OCI-LY1 (cell line): ENCODE results near the gene KAT8.

Experiments used
- CTCF ChIP-seq: fragments of 200-600 bp; sonication (generic), shearing (Covaris generic); IDR thresholded peaks from 2 replicates; pipeline ENCODE4 v1.5.1; 2017; ENCODE audit warnings: mild to moderate bottlenecking, antibody characterized with exemption, low read length, moderate library complexity, mixed read lengths
- EZH2 ChIP-seq: fragments of 200-600 bp; sonication (generic), shearing (Covaris generic); IDR thresholded peaks from 2 replicates; pipeline ENCODE4 v1.8.0; 2017; ENCODE audit warnings: borderline replicate concordance, mixed run types, mild to moderate bottlenecking, antibody characterized with exemption, low read length, moderate library complexity, mixed read lengths

- TF ChIP-seq CTCF (peak; percentile 15; the same call in 1 of the 2 replicates), EZH2 (no peak)
These were observed 42.7 kb upstream of the KAT8 start for GRCh38 chr16:31074814-31075183.
